ENCODE measurements around the gene BGN. TPM values are rescaled to one million over a fixed set of nuclear protein-coding genes. Genes with fewer than 3 reads are reported as not detected.

The BGN gene
- total and polyA plus RNA-seq, 2 experiments from 2014 or later, result 129 to 308 TPM

- no peak overlapping the region for H3K27ac ChIP-seq
- no peaks in the 10 kb centered on the region for H3F3A ChIP-seq (ENCODE audit: insufficient read depth)
- H3K79me2 ChIP-seq (ENCODE audit: insufficient read depth), result no peaks in the 10 kb centered on the region
- H2AFZ ChIP-seq, result no peak overlapping the region
- TF ChIP-seq EZH2phosphoT487 (IDR thresholded peaks at IDR 0.05; ENCODE audit: insufficient read depth, low read depth), result no peak
- TF ChIP-seq EZH2 (IDR thresholded peaks at IDR 0.05; ENCODE audit: insufficient read depth, poor library complexity, severe bottlenecking), result no peak
- no peaks in the 10 kb centered on the region for H3K36me3 ChIP-seq (ENCODE audit: low read depth)
- H3K4me1 ChIP-seq (ENCODE audit: insufficient read depth), result no peaks in the 10 kb centered on the region
- WGBS, 2 experiments (ENCODE audit: low coverage in 1 of 2, low lambda C conversion rate in 2 of 2, missing lambda C conversion rate in 2 of 2), result 51 to 70% methylated on average over 5 to 10 of the region's 11 CpGs
- H3K9me3 ChIP-seq (ENCODE audit: low read depth), result no peaks in the 10 kb centered on the region
- H4K20me1 ChIP-seq (ENCODE audit: insufficient read depth), result no peaks in the 10 kb centered on the region
- no peak overlapping the region for H3K4me2 ChIP-seq (ENCODE audit: unreplicated experiment)
- no peaks in the 10 kb centered on the region for H3K9me2 ChIP-seq (ENCODE audit: insufficient read depth)
- no peak overlapping the region for H3K9ac ChIP-seq
- H3K4me3 ChIP-seq, result no peak overlapping the region
- in situ Hi-C loops (cut with MboI), result no loop called here
- no peak for DNase-seq
- no peaks in the 10 kb centered on the region for H3K27me3 ChIP-seq (replicated peaks; ENCODE audit: insufficient read depth)
These were observed 42.3 kb downstream of the BGN start for GRCh38 chrX:153537080-153537479.

GRCh38 chrX:153537526-153538295 is 42.9 kb downstream of the BGN start:
- H3K4me3 ChIP-seq, result no peak overlapping the region
- H2AFZ ChIP-seq, result no peak overlapping the region
- no peak overlapping the region for H3K9ac ChIP-seq
- in situ Hi-C loops (cut with MboI), result no loop called here
- no peaks in the 10 kb centered on the region for H3K79me2 ChIP-seq (ENCODE audit: insufficient read depth)
- H3K9me2 ChIP-seq (ENCODE audit: insufficient read depth), result no peaks in the 10 kb centered on the region
- no peak for DNase-seq
- no peak overlapping the region for H3K4me2 ChIP-seq (ENCODE audit: unreplicated experiment)
- H3K27me3 ChIP-seq (replicated peaks; ENCODE audit: insufficient read depth), result no peaks in the 10 kb centered on the region
- H3K36me3 ChIP-seq (ENCODE audit: low read depth), result no peaks in the 10 kb centered on the region
- H3F3A ChIP-seq (ENCODE audit: insufficient read depth), result no peaks in the 10 kb centered on the region
- no peaks in the 10 kb centered on the region for H3K4me1 ChIP-seq (ENCODE audit: insufficient read depth)
- H4K20me1 ChIP-seq (ENCODE audit: insufficient read depth), result no peaks in the 10 kb centered on the region
- H3K27ac ChIP-seq, result no peak overlapping the region
- WGBS, 2 experiments (ENCODE audit: low coverage in 1 of 2, low lambda C conversion rate in 2 of 2, missing lambda C conversion rate in 2 of 2), result 53 to 55% methylated on average over 11 to 13 of the region's 26 CpGs
- H3K9me3 ChIP-seq (ENCODE audit: low read depth), result no peaks in the 10 kb centered on the region
- TF ChIP-seq EZH2phosphoT487 (IDR thresholded peaks at IDR 0.05; ENCODE audit: insufficient read depth, low read depth) (no peak), EZH2 (IDR thresholded peaks at IDR 0.05; ENCODE audit: insufficient read depth, poor library complexity, severe bottlenecking) (no peak)

GRCh38 chrX:153538424-153538823 is 43.6 kb downstream of the BGN start:
- TF ChIP-seq EZH2phosphoT487 (IDR thresholded peaks at IDR 0.05; ENCODE audit: insufficient read depth, low read depth), result no peak
- in situ Hi-C loops (cut with MboI), result no loop called here
- H3K36me3 ChIP-seq (ENCODE audit: low read depth), result no peaks in the 10 kb centered on the region
- H2AFZ ChIP-seq, result no peak overlapping the region
- no peaks in the 10 kb centered on the region for H3K4me1 ChIP-seq (ENCODE audit: insufficient read depth)
- H3K9me2 ChIP-seq (ENCODE audit: insufficient read depth), result no peaks in the 10 kb centered on the region
- no peak overlapping the region for H3K27ac ChIP-seq
- H3F3A ChIP-seq (ENCODE audit: insufficient read depth), result no peaks in the 10 kb centered on the region
- no peak for DNase-seq
- H3K4me3 ChIP-seq, result no peak overlapping the region
- WGBS, 2 experiments (ENCODE audit: low coverage in 1 of 2, low lambda C conversion rate in 2 of 2, missing lambda C conversion rate in 2 of 2), result 10 to 31% methylated on average over 5 to 11 of the region's 17 CpGs
- no peaks in the 10 kb centered on the region for H3K79me2 ChIP-seq (ENCODE audit: insufficient read depth)
- no peaks in the 10 kb centered on the region for H3K9me3 ChIP-seq (ENCODE audit: low read depth)
- no peaks in the 10 kb centered on the region for H4K20me1 ChIP-seq (ENCODE audit: insufficient read depth)
- H3K4me2 ChIP-seq (ENCODE audit: unreplicated experiment), result no peak overlapping the region
- no peak overlapping the region for H3K9ac ChIP-seq
- no peaks in the 10 kb centered on the region for H3K27me3 ChIP-seq (replicated peaks; ENCODE audit: insufficient read depth)

GRCh38 chrX:153539171-153539978 is 44.6 kb downstream of the BGN start:
- Histone ChIP-seq H3K4me3 (no peak overlapping the region), H3K4me2 (ENCODE audit: unreplicated experiment) (no peak overlapping the region), H2AFZ (no peak overlapping the region), H3K27ac (no peak overlapping the region), H3K36me3 (ENCODE audit: low read depth) (no peaks in the 10 kb centered on the region), H4K20me1 (ENCODE audit: insufficient read depth) (no peaks in the 10 kb centered on the region), H3K9me3 (ENCODE audit: low read depth) (no peaks in the 10 kb centered on the region), H3K9me2 (ENCODE audit: insufficient read depth) (no peaks in the 10 kb centered on the region), H3F3A (ENCODE audit: insufficient read depth) (no peaks in the 10 kb centered on the region), H3K4me1 (ENCODE audit: insufficient read depth) (no peaks in the 10 kb centered on the region), H3K79me2 (ENCODE audit: insufficient read depth) (no peaks in the 10 kb centered on the region), H3K27me3 (replicated peaks; ENCODE audit: insufficient read depth) (no peaks in the 10 kb centered on the region), H3K9ac (no peak overlapping the region)
- no peak for TF ChIP-seq EZH2phosphoT487 (IDR thresholded peaks at IDR 0.05; ENCODE audit: insufficient read depth, low read depth)
- no peak for TF ChIP-seq EZH2 (IDR thresholded peaks at IDR 0.05; ENCODE audit: insufficient read depth, poor library complexity, severe bottlenecking)
- 34 to 49% methylated on average over 10 to 17 of the region's 31 CpGs for WGBS, 2 experiments (ENCODE audit: low coverage in 1 of 2, low lambda C conversion rate in 2 of 2, missing lambda C conversion rate in 2 of 2)
- in situ Hi-C loops (cut with MboI), result no loop called here
- DNase-seq, result peak; percentile 75

All from GM23248 (cell line).